ENCODE data around the gene CCDC27.

CCDC27 gene

GRCh38 chr1:3735027-3735681 lies 17.1 kb upstream of the CCDC27 start:
- Histone ChIP-seq H4K20me1 (ENCODE audit: insufficient read depth, low read length, poor library complexity, severe bottlenecking) (no peaks in the 10 kb centered on the region), H2AFZ (ENCODE audit: low read length) (no peak overlapping the region), H3K4me2 (ENCODE audit: low read depth, low read length, poor library complexity, severe bottlenecking) (no peak overlapping the region), H3K4me1 (ENCODE audit: insufficient read depth, low read length, poor library complexity, severe bottlenecking) (no peaks in the 10 kb centered on the region), H3K4me3 (ENCODE audit: low read length, poor library complexity, severe bottlenecking) (no peak overlapping the region), H3K9me2 (replicated peaks; ENCODE audit: low read depth, low read length) (no peaks in the 10 kb centered on the region), H3K36me3 (ENCODE audit: insufficient read depth, low read length) (no peaks in the 10 kb centered on the region), H3K27me3 (ENCODE audit: insufficient read depth, low read length, poor library complexity, severe bottlenecking) (no peaks in the 10 kb centered on the region), H3F3A (ENCODE audit: low read depth) (no peaks in the 10 kb centered on the region), H3K9ac (ENCODE audit: low read depth, low read length, poor library complexity, severe bottlenecking) (no peak overlapping the region), H3K9me3 (ENCODE audit: insufficient read depth, low read depth, low read length) (no peaks in the 10 kb centered on the region), H3K79me2 (ENCODE audit: insufficient read depth, low read length) (no peaks in the 10 kb centered on the region)
- no peak for TF ChIP-seq CTCF (conservative IDR thresholded peaks at IDR 0.05; ENCODE audit: low read length)
- TF ChIP-seq EZH2phosphoT487 (IDR thresholded peaks at IDR 0.05; ENCODE audit: borderline replicate concordance): no peak

GRCh38 chr1:3735688-3736087 lies 16.6 kb upstream of the CCDC27 start:
- Histone ChIP-seq H4K20me1 (ENCODE audit: insufficient read depth, low read length, poor library complexity, severe bottlenecking) (no peaks in the 10 kb centered on the region), H3K27me3 (ENCODE audit: insufficient read depth, low read length, poor library complexity, severe bottlenecking) (no peaks in the 10 kb centered on the region), H3K4me1 (ENCODE audit: insufficient read depth, low read length, poor library complexity, severe bottlenecking) (no peaks in the 10 kb centered on the region), H3K4me2 (ENCODE audit: low read depth, low read length, poor library complexity, severe bottlenecking) (no peak overlapping the region), H3K36me3 (ENCODE audit: insufficient read depth, low read length) (no peaks in the 10 kb centered on the region), H2AFZ (ENCODE audit: low read length) (no peak overlapping the region), H3F3A (ENCODE audit: low read depth) (no peaks in the 10 kb centered on the region), H3K9me2 (replicated peaks; ENCODE audit: low read depth, low read length) (no peaks in the 10 kb centered on the region), H3K79me2 (ENCODE audit: insufficient read depth, low read length) (no peaks in the 10 kb centered on the region), H3K9ac (ENCODE audit: low read depth, low read length, poor library complexity, severe bottlenecking) (no peak overlapping the region), H3K4me3 (ENCODE audit: low read length, poor library complexity, severe bottlenecking) (no peak overlapping the region), H3K9me3 (ENCODE audit: insufficient read depth, low read depth, low read length) (no peaks in the 10 kb centered on the region)
- TF ChIP-seq EZH2phosphoT487 (IDR thresholded peaks at IDR 0.05; ENCODE audit: borderline replicate concordance): no peak
- no peak for TF ChIP-seq CTCF (conservative IDR thresholded peaks at IDR 0.05; ENCODE audit: low read length)

GRCh38 chr1:3736131-3736561 lies 16.1 kb upstream of the CCDC27 start:
- no peak overlapping the region for H3K9ac ChIP-seq (ENCODE audit: low read depth, low read length, poor library complexity, severe bottlenecking)

More at GRCh38 chr1:3736131-3736561, 16.1 kb upstream of the CCDC27 start:
- Histone ChIP-seq H2AFZ (ENCODE audit: low read length) (no peak overlapping the region), H4K20me1 (ENCODE audit: insufficient read depth, low read length, poor library complexity, severe bottlenecking) (no peaks in the 10 kb centered on the region), H3K4me3 (ENCODE audit: low read length, poor library complexity, severe bottlenecking) (no peak overlapping the region), H3F3A (ENCODE audit: low read depth) (no peaks in the 10 kb centered on the region), H3K9me3 (ENCODE audit: insufficient read depth, low read depth, low read length) (no peaks in the 10 kb centered on the region), H3K4me2 (ENCODE audit: low read depth, low read length, poor library complexity, severe bottlenecking) (no peak overlapping the region), H3K36me3 (ENCODE audit: insufficient read depth, low read length) (no peaks in the 10 kb centered on the region), H3K27me3 (ENCODE audit: insufficient read depth, low read length, poor library complexity, severe bottlenecking) (no peaks in the 10 kb centered on the region), H3K9me2 (replicated peaks; ENCODE audit: low read depth, low read length) (no peaks in the 10 kb centered on the region), H3K79me2 (ENCODE audit: insufficient read depth, low read length) (no peaks in the 10 kb centered on the region), H3K4me1 (ENCODE audit: insufficient read depth, low read length, poor library complexity, severe bottlenecking) (no peaks in the 10 kb centered on the region)
- no peak for TF ChIP-seq EZH2phosphoT487 (IDR thresholded peaks at IDR 0.05; ENCODE audit: borderline replicate concordance)
- TF ChIP-seq CTCF (conservative IDR thresholded peaks at IDR 0.05; ENCODE audit: low read length): no peak
